Activated naive CD4-positive, alpha-beta T cell treated with anti-CD3 and anti-CD28 coated beads for 36 hours (primary cell): Measurements from ENCODE around the gene LGALS13. TPM values are rescaled to one million over a fixed set of nuclear protein-coding genes. Genes with fewer than 3 reads are reported as not detected.

Source experiments
- CTCF ChIA-PET: fragments of 350-600 bp; sonication (Branson Sonifier 250); formaldehyde crosslinking; loops from one replicate; lab custom pipeline; 2021; ENCODE audit warnings: antibody characterized with exemption; lab: Charles Lee
- DNase-seq: peaks from one replicate; pipeline ENCODE4 v3.0.0-alpha.2; 2020
- H3K27ac Mint-ChIP-seq: one replicate; pipeline ENCODE4 v1.8.0; 2021; ENCODE audit warnings: mild to moderate bottlenecking, mixed read lengths
- H3K27me3 Mint-ChIP-seq: one replicate; pipeline ENCODE4 v1.8.0; 2021; ENCODE audit warnings: low read depth, mixed read lengths
- H3K36me3 Mint-ChIP-seq: one replicate; pipeline ENCODE4 v1.8.0; 2021; ENCODE audit warnings: low read depth, mixed read lengths
- H3K4me1 Mint-ChIP-seq: one replicate; pipeline ENCODE4 v1.8.0; 2021; ENCODE audit warnings: low read depth, mixed read lengths
- H3K4me3 Mint-ChIP-seq: one replicate; pipeline ENCODE4 v1.8.0; 2021; ENCODE audit warnings: mild to moderate bottlenecking, moderate library complexity, mixed read lengths
- H3K9me3 Mint-ChIP-seq: one replicate; pipeline ENCODE4 v1.8.0; 2021; ENCODE audit warnings: mixed read lengths
- intact Hi-C: fragments of 100-400 bp; cut with micrococcal nuclease; formaldehyde crosslinking; loops from one replicate; pipeline ENCODE4 v1.15.1; 2023
- total RNA-seq, 2 experiments: library from RNA; stranded (reverse); gene quantifications; one replicate each; pipeline ENCODE4 v1.2.3, GENCODE V29; 2021

LGALS13 gene
- not detected for total RNA-seq

GRCh38 chr19:39602224-39602623 lies at the start of gene LGALS13:
TSS of gene LGALS13 (plus strand) at chr19:39602524. CDS start at chr19:39602569, 45 bp downstream.
- Mint-ChIP-seq H3K4me3 (no peak within 1 kb of the TSS), H3K36me3 (no peaks in the 10 kb centered on the region), H3K4me1 (no peaks in the 10 kb centered on the region), H3K27ac (no peak within 1 kb of the TSS), H3K27me3 (peaks cover 21% of the 10 kb centered on the region), H3K9me3 (no peaks in the 10 kb centered on the region)
- intact Hi-C loops: no loop called here
- DNase-seq: no peak
- CTCF ChIA-PET: no interaction called here

- Mint-ChIP-seq H3K27me3 (no peaks in the 10 kb centered on the region), H3K4me1 (peaks cover 20% of the 10 kb centered on the region), H3K9me3 (no peaks in the 10 kb centered on the region), H3K27ac (no peak overlapping the region), H3K36me3 (no peaks in the 10 kb centered on the region), H3K4me3 (no peak overlapping the region)
- CTCF ChIA-PET: interaction anchor here (1.4 to 5.3 kb wide), 2 partner anchors 119 to 214 kb away, joined by 3 to 92 read pairs; no protein-coding TSS in a partner anchor
- DNase-seq: no peak
- intact Hi-C loops: loop anchor here (2.0 kb wide), 1 partner anchor 74 kb away; no protein-coding TSS in a partner anchor
Measured at GRCh38 chr19:39553082-39553652, 49.2 kb upstream of the LGALS13 start.

GRCh38 chr19:39554701-39555311 lies 47.5 kb upstream of the LGALS13 start:
- no peak overlapping the region for H3K4me3 Mint-ChIP-seq
- H3K4me1 Mint-ChIP-seq: peaks cover 33% of the 10 kb centered on the region
- DNase-seq: no peak
- H3K36me3 Mint-ChIP-seq: no peaks in the 10 kb centered on the region
- no peak overlapping the region for H3K27ac Mint-ChIP-seq
- CTCF ChIA-PET: interaction anchor here (5.3 kb wide), 1 partner anchor 118 kb away, joined by 92 read pairs; no protein-coding TSS in a partner anchor
- H3K9me3 Mint-ChIP-seq: no peaks in the 10 kb centered on the region
- H3K27me3 Mint-ChIP-seq: no peaks in the 10 kb centered on the region
- intact Hi-C loops: no loop called here

- Mint-ChIP-seq H3K4me3 (no peak overlapping the region), H3K36me3 (no peaks in the 10 kb centered on the region), H3K27me3 (no peaks in the 10 kb centered on the region), H3K27ac (no peak overlapping the region), H3K9me3 (no peaks in the 10 kb centered on the region), H3K4me1 (peaks cover 33% of the 10 kb centered on the region)
- intact Hi-C loops: no loop called here
- CTCF ChIA-PET: no interaction called here
- DNase-seq: no peak
Measured at GRCh38 chr19:39555883-39556282, 46.4 kb upstream of the LGALS13 start.

- Mint-ChIP-seq H3K27ac (peak overlapping the region; percentile 79), H3K9me3 (no peaks in the 10 kb centered on the region), H3K4me3 (peak overlapping the region; percentile 57), H3K36me3 (no peaks in the 10 kb centered on the region), H3K27me3 (no peaks in the 10 kb centered on the region), H3K4me1 (peaks cover 24% of the 10 kb centered on the region)
- CTCF ChIA-PET: interaction anchor here (1.2 to 1.8 kb wide), 3 partner anchors 113 to 117 kb away, joined by 3 to 9 read pairs (median 4); no protein-coding TSS in a partner anchor
- intact Hi-C loops: no loop called here
- peak; percentile 64 for DNase-seq
Measured at GRCh38 chr19:39557811-39558623, 44.3 kb upstream of the LGALS13 start.

- intact Hi-C loops: no loop called here
- Mint-ChIP-seq H3K4me1 (peaks cover 24% of the 10 kb centered on the region), H3K9me3 (no peaks in the 10 kb centered on the region), H3K27me3 (no peaks in the 10 kb centered on the region), H3K36me3 (no peaks in the 10 kb centered on the region), H3K27ac (peak overlapping the region; percentile 79), H3K4me3 (peak overlapping the region; percentile 57)
- CTCF ChIA-PET: interaction anchor here (1.2 to 1.8 kb wide), 3 partner anchors 113 to 117 kb away, joined by 3 to 9 read pairs (median 4); no protein-coding TSS in a partner anchor
- DNase-seq: peak; percentile 52
Measured at GRCh38 chr19:39558624-39559117, 43.7 kb upstream of the LGALS13 start.

- CTCF ChIA-PET: interaction anchor here (1.0 to 1.6 kb wide), 2 partner anchors 12 to 110 kb away, joined by 3 to 6 read pairs; no protein-coding TSS in a partner anchor
- no peaks in the 10 kb centered on the region for H3K36me3 Mint-ChIP-seq
- no peak overlapping the region for H3K4me3 Mint-ChIP-seq
Measured at GRCh38 chr19:39563408-39563807, 38.9 kb upstream of the LGALS13 start.

GRCh38 chr19:39566064-39566463 lies 36.3 kb upstream of the LGALS13 start:
- intact Hi-C loops: no loop called here
- DNase-seq: no peak
- no peaks in the 10 kb centered on the region for H3K4me1 Mint-ChIP-seq
- H3K4me3 Mint-ChIP-seq: no peak overlapping the region
- no peaks in the 10 kb centered on the region for H3K9me3 Mint-ChIP-seq
- H3K27ac Mint-ChIP-seq: no peak overlapping the region
- CTCF ChIA-PET: interaction anchor here (1.1 kb wide), 1 partner anchor 82 kb away, joined by 5 read pairs; no protein-coding TSS in a partner anchor
- peaks cover 6% of the 10 kb centered on the region for H3K27me3 Mint-ChIP-seq
- no peaks in the 10 kb centered on the region for H3K36me3 Mint-ChIP-seq

More at GRCh38 chr19:39563408-39563807, 38.9 kb upstream of the LGALS13 start:
- intact Hi-C loops: no loop called here
- H3K27ac Mint-ChIP-seq: no peak overlapping the region
- no peak for DNase-seq
- peaks cover 10% of the 10 kb centered on the region for H3K4me1 Mint-ChIP-seq
- peaks cover 3% of the 10 kb centered on the region for H3K27me3 Mint-ChIP-seq
- no peaks in the 10 kb centered on the region for H3K9me3 Mint-ChIP-seq

GRCh38 chr19:39568604-39569003 lies 33.7 kb upstream of the LGALS13 start:
- peaks cover 9% of the 10 kb centered on the region for H3K9me3 Mint-ChIP-seq
- no peak overlapping the region for H3K4me3 Mint-ChIP-seq
- CTCF ChIA-PET: no interaction called here
- intact Hi-C loops: no loop called here
- peaks cover 2% of the 10 kb centered on the region for H3K36me3 Mint-ChIP-seq
- H3K27me3 Mint-ChIP-seq: peaks cover 9% of the 10 kb centered on the region
- DNase-seq: no peak
- no peaks in the 10 kb centered on the region for H3K4me1 Mint-ChIP-seq
- no peak overlapping the region for H3K27ac Mint-ChIP-seq

- CTCF ChIA-PET: no interaction called here
- peaks cover 1% of the 10 kb centered on the region for H3K36me3 Mint-ChIP-seq
- DNase-seq: peak; percentile 49
- H3K9me3 Mint-ChIP-seq: peaks cover 5% of the 10 kb centered on the region
- intact Hi-C loops: loop anchor here (5.0 kb wide), 1 partner anchor 155 kb away; the partner anchor contains the start of gene CLC
- no peak overlapping the region for H3K27ac Mint-ChIP-seq
- H3K4me3 Mint-ChIP-seq: no peak overlapping the region
- H3K27me3 Mint-ChIP-seq: peaks cover 13% of the 10 kb centered on the region
- H3K4me1 Mint-ChIP-seq: no peaks in the 10 kb centered on the region
Measured at GRCh38 chr19:39582442-39582841, 19.9 kb upstream of the LGALS13 start.

GRCh38 chr19:39582891-39583625 lies 19.3 kb upstream of the LGALS13 start:
- peaks cover 1% of the 10 kb centered on the region for H3K36me3 Mint-ChIP-seq
- H3K4me1 Mint-ChIP-seq: no peaks in the 10 kb centered on the region
- intact Hi-C loops: loop anchor here (5.0 kb wide), 1 partner anchor 154 kb away; the partner anchor contains the start of gene CLC
- CTCF ChIA-PET: no interaction called here
- peaks cover 10% of the 10 kb centered on the region for H3K27me3 Mint-ChIP-seq
- no peak overlapping the region for H3K27ac Mint-ChIP-seq
- peak; percentile 40 for DNase-seq
- peaks cover 5% of the 10 kb centered on the region for H3K9me3 Mint-ChIP-seq
- H3K4me3 Mint-ChIP-seq: no peak overlapping the region
